ENCODE data around the gene CDNF. TPM values are rescaled to one million over a fixed set of nuclear protein-coding genes. Genes with fewer than 3 reads are reported as not detected.

CDNF gene
- total and polyA plus RNA-seq, 2 donors (not counting 3 experiments of a cell fraction or from before 2014, with no cell fraction given): 0.40 to 0.58 TPM

DNA sequence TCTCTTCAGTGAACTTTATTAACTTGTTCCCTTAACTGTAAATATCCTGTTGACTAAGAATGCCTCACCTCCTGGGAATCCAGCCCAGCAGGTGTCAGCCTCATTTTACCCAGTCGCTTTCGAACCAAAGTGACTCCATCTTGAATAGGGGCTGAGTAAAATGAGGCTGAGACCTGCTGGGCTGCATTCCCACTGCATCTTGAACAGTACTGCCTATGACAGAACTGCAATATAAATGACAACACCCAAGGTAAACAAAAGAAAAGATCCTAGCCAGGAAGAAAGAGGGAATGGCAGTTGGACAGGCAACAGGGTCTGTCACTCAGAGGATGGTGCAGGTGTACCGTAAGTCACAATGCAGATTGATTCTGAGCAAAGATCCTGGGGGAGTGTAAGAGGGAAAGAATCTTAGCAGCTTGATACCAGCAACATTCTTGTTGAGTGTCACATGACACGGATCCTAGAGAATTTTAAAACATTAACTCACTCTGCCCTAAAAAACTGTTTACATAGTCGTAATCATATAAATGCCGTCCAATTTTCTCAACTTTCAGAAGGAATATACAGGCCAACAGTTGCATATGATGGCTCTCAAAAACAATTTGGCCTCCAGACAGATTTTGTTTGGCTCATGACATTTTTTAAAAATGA, 58.7 kb downstream of the CDNF start:
- dilution Hi-C loops (cut with MboI; ENCODE audit: extremely low pct_ligation_motif_present, low sequenced_read_pairs): no loop called here
- Histone ChIP-seq H3K9ac (replicated peaks; ENCODE audit: extremely low read depth, insufficient read depth, low read length) (no peak overlapping the region), H2AFZ (ENCODE audit: low read depth, low read length) (peak overlapping the region; percentile 47), H3K27me3 (ENCODE audit: control insufficient read depth in 2 of 2, insufficient read depth in 2 of 2, low read length in 2 of 2) (no peaks in the 10 kb centered on the region), H3K79me2 (ENCODE audit: control insufficient read depth, insufficient read depth, low read length) (no peaks in the 10 kb centered on the region), H3K9me1 (replicated peaks; ENCODE audit: control insufficient read depth, extremely low read depth, insufficient read depth, low read length) (no peaks in the 10 kb centered on the region), H4K20me1 (replicated peaks; ENCODE audit: control insufficient read depth, extremely low read depth, insufficient read depth, low read length) (no peaks in the 10 kb centered on the region), H3K4me1 (ENCODE audit: control insufficient read depth, extremely low read depth, insufficient read depth, low read length) (peaks cover 39% of the 10 kb centered on the region), H3K4me2 (ENCODE audit: insufficient read depth, low read length) (no peak overlapping the region), H3K27ac (ENCODE audit: insufficient read depth, low read depth, low read length) (peak overlapping the region; percentile 32), H3K4me3 (replicated peaks in 1 of 3; ENCODE audit: insufficient read depth in 1 of 3, low read depth in 1 of 3, low read length in 3 of 3) (no peak overlapping the region), H3K36me3 (ENCODE audit: control insufficient read depth in 2 of 2, extremely low read depth in 1 of 2, insufficient read depth in 2 of 2, low read length in 2 of 2) (no peaks in the 10 kb centered on the region), H3K9me3 (replicated peaks; ENCODE audit: control insufficient read depth, insufficient read depth, low read length) (no peaks in the 10 kb centered on the region)
- CTCF ChIA-PET: no interaction called here
- FAIRE-seq (peak; percentile 46), DNase-seq (ENCODE audit: low read depth, low spot score) (no peak)
- TF ChIP-seq FOS (IDR thresholded peaks at IDR 0.05; ENCODE audit: borderline replicate concordance, insufficient read depth, low read length) (no peak), GATA2 (IDR thresholded peaks at IDR 0.05; ENCODE audit: insufficient read depth, insufficient read length, low read depth, low read length) (peak; percentile 30)
- TF ChIP-seq, protein P1, sequence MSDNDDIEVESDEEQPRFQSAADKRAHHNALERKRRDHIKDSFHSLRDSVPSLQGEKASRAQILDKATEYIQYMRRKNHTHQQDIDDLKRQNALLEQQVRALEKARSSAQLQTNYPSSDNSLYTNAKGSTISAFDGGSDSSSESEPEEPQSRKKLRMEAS (IDR thresholded peaks at IDR 0.05; ENCODE audit: insufficient read depth, insufficient read length): no peak
- BruUV-seq (replicated peaks): no TSS peak
- POLR2A ChIA-PET: no interaction called here
- intact Hi-C loops (cut with micrococcal nuclease): no loop called here

DNA sequence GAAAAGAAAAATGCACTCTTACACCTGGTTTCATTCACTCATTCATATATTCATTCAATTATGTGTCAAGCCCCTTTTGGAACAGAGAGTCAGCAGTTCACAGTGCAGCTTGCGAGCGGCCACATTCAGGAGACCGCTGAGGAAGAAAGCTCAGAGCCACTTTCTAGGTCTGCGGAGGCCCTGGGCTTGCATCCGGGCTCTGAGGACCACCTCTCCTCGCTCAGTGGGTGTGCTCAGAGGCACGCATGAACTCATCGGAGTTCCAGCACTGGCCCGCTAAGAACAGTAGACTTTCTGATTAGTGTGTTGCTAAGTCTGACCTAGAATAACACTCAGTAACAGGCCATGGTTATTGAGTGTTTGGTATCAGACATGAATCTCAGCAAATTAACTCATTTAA, 61.3 kb downstream of the CDNF start:
- H3K27me3 ChIP-seq (ENCODE audit: control insufficient read depth in 2 of 2, insufficient read depth in 2 of 2, low read length in 2 of 2): no peaks in the 10 kb centered on the region

More for the DNA sequence above, 61.3 kb downstream of the CDNF start:
- Histone ChIP-seq H3K4me1 (ENCODE audit: control insufficient read depth, extremely low read depth, insufficient read depth, low read length) (peaks cover 22% of the 10 kb centered on the region), H3K36me3 (ENCODE audit: control insufficient read depth in 2 of 2, extremely low read depth in 1 of 2, insufficient read depth in 2 of 2, low read length in 2 of 2) (no peaks in the 10 kb centered on the region), H3K79me2 (ENCODE audit: control insufficient read depth, insufficient read depth, low read length) (no peaks in the 10 kb centered on the region), H3K4me3 (replicated peaks in 1 of 3; ENCODE audit: insufficient read depth in 1 of 3, low read depth in 1 of 3, low read length in 3 of 3) (no peak overlapping the region), H3K4me2 (ENCODE audit: insufficient read depth, low read length) (no peak overlapping the region), H3K9ac (replicated peaks; ENCODE audit: extremely low read depth, insufficient read depth, low read length) (no peak overlapping the region), H4K20me1 (replicated peaks; ENCODE audit: control insufficient read depth, extremely low read depth, insufficient read depth, low read length) (no peaks in the 10 kb centered on the region), H3K9me3 (replicated peaks; ENCODE audit: control insufficient read depth, insufficient read depth, low read length) (no peaks in the 10 kb centered on the region), H3K27ac (ENCODE audit: insufficient read depth, low read depth, low read length) (no peak overlapping the region), H2AFZ (ENCODE audit: low read depth, low read length) (no peak overlapping the region), H3K9me1 (replicated peaks; ENCODE audit: control insufficient read depth, extremely low read depth, insufficient read depth, low read length) (no peaks in the 10 kb centered on the region)
- dilution Hi-C loops (cut with MboI; ENCODE audit: extremely low pct_ligation_motif_present, low sequenced_read_pairs): no loop called here
- no TSS peak for BruUV-seq (replicated peaks)
- intact Hi-C loops (cut with micrococcal nuclease): no loop called here
- no peak for DNase-seq (ENCODE audit: low read depth, low spot score)
- ChIA-PET CTCF (interaction anchor here (1.0 kb wide), 1 partner anchor 46 kb away, joined by 3 read pairs; no protein-coding TSS in a partner anchor), POLR2A (no interaction called here)
- TF ChIP-seq JUN (IDR thresholded peaks at IDR 0.05; ENCODE audit: borderline replicate concordance, insufficient read depth, insufficient read length, low read depth) (no peak), MYC (IDR thresholded peaks at IDR 0.05; ENCODE audit: low read depth, low read length) (no peak), POLR2AphosphoS5 (IDR thresholded peaks at IDR 0.05; ENCODE audit: insufficient read depth, low read depth, low read length) (no peak), FOS (IDR thresholded peaks at IDR 0.05; ENCODE audit: borderline replicate concordance, insufficient read depth, low read length) (no peak), EZH2 (IDR thresholded peaks at IDR 0.05; ENCODE audit: borderline replicate concordance, low read depth, low read length, severe bottlenecking) (no peak), POLR2A (IDR thresholded peaks at IDR 0.05; ENCODE audit: low read depth, low read length) (no peak), GATA2 (IDR thresholded peaks at IDR 0.05; ENCODE audit: insufficient read depth, insufficient read length, low read depth, low read length) (no peak)
- TF ChIP-seq, protein P2, sequence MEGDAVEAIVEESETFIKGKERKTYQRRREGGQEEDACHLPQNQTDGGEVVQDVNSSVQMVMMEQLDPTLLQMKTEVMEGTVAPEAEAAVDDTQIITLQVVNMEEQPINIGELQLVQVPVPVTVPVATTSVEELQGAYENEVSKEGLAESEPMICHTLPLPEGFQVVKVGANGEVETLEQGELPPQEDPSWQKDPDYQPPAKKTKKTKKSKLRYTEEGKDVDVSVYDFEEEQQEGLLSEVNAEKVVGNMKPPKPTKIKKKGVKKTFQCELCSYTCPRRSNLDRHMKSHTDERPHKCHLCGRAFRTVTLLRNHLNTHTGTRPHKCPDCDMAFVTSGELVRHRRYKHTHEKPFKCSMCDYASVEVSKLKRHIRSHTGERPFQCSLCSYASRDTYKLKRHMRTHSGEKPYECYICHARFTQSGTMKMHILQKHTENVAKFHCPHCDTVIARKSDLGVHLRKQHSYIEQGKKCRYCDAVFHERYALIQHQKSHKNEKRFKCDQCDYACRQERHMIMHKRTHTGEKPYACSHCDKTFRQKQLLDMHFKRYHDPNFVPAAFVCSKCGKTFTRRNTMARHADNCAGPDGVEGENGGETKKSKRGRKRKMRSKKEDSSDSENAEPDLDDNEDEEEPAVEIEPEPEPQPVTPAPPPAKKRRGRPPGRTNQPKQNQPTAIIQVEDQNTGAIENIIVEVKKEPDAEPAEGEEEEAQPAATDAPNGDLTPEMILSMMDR (IDR thresholded peaks at IDR 0.05; ENCODE audit: extremely low read depth in 1 of 2, insufficient read depth in 1 of 2, low read depth in 1 of 2, low read length in 2 of 2): no peak
- TF ChIP-seq, protein P1 (IDR thresholded peaks at IDR 0.05; ENCODE audit: insufficient read depth, insufficient read length): no peak
- FAIRE-seq: no peak
